Measurements from ENCODE around the gene EIF3L. TPM values are rescaled to one million over a fixed set of nuclear protein-coding genes. Genes with fewer than 3 reads are reported as not detected.

Gene EIF3L
- total RNA-seq, 1 experiment from 2014 or later, result 402 TPM

DNA sequence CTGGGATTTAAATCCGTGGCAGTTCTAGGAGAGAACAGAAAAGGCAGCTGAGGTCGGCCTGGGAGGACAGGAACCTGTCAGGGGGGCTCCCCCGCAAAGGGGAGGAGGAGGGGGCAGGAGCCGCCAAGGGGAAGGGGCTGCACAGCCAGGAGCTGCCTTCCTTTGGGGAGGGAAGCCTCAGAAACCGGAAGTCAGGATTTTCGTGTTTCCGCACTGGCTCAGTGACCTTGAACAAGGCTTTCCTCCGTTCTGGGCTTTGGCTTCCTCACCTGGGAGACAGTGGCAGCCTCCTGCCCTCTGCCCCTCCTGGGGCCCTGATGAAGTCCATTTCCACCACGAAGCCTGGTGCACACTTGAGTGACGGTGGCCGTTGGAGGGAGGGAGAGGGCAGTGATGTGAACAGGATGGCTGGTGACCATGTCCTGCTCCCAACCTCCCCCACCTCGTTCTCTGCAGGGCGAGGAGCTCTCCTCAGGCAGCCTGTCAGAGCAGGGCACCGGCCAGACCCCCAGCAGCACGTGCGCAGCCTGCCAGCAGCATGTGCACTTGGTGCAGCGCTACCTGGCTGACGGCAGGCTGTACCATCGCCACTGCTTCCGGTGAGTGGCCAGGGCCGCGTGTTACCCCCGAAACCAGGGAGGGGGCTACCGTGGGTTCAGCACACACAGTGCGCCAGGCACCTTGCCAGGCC is 69.5 kb downstream of the EIF3L start:
- BruUV-seq (replicated peaks), result no TSS peak
- intact Hi-C loops (cut with micrococcal nuclease; ENCODE audit: unreplicated experiment), result no loop called here
- Mint-ChIP-seq H3K27me3 (ENCODE audit: unreplicated experiment) (no peaks in the 10 kb centered on the region), H3K9me3 (ENCODE audit: low read depth, unreplicated experiment) (no peaks in the 10 kb centered on the region), H3K4me1 (ENCODE audit: low read depth, unreplicated experiment) (no peaks in the 10 kb centered on the region), H3K36me3 (ENCODE audit: insufficient read depth, unreplicated experiment) (peaks cover 83% of the 10 kb centered on the region), H3K4me3 (ENCODE audit: low read depth, unreplicated experiment) (no peak overlapping the region), H3K27ac (ENCODE audit: unreplicated experiment) (no peak overlapping the region)
- no peak for TF ChIP-seq CTCF (IDR thresholded peaks at IDR 0.05; ENCODE audit: unreplicated experiment)
- DNase-seq, result no peak
- CTCF ChIA-PET, result no interaction called here

DNA sequence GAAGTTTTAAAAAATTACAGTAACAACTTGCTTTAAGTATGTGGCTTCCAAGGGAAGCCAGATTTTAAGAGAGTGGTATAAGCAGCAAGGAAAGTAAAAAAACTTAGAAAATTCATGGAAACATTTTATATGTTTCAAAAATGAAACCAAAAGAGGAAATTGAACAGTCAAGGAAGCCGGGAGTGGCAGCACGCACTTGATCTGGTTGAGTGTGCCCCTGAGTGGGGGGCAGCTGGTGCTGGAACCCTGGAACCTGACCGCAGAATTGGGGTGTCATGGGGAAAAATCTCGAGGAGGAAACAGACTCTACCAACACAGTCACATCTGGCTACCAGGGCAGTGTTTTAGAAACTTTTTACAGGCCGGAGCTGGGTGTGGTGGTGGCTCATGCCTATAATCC is 70.9 kb downstream of the EIF3L start:
- peaks cover 83% of the 10 kb centered on the region for H3K36me3 Mint-ChIP-seq (ENCODE audit: insufficient read depth, unreplicated experiment)
- no peak overlapping the region for H3K4me3 Mint-ChIP-seq (ENCODE audit: low read depth, unreplicated experiment)
- BruUV-seq (replicated peaks), result no TSS peak
- no peak overlapping the region for H3K27ac Mint-ChIP-seq (ENCODE audit: unreplicated experiment)
- CTCF ChIA-PET, result interaction anchor here (0.9 kb wide), 1 partner anchor 24 kb away, joined by 13 read pairs; no protein-coding TSS in a partner anchor
- no peaks in the 10 kb centered on the region for H3K9me3 Mint-ChIP-seq (ENCODE audit: low read depth, unreplicated experiment)
- intact Hi-C loops (cut with micrococcal nuclease; ENCODE audit: unreplicated experiment), result no loop called here
- H3K4me1 Mint-ChIP-seq (ENCODE audit: low read depth, unreplicated experiment), result no peaks in the 10 kb centered on the region
- TF ChIP-seq CTCF (IDR thresholded peaks at IDR 0.05; ENCODE audit: unreplicated experiment), result no peak
- no peak for DNase-seq
- no peaks in the 10 kb centered on the region for H3K27me3 Mint-ChIP-seq (ENCODE audit: unreplicated experiment)

DNA sequence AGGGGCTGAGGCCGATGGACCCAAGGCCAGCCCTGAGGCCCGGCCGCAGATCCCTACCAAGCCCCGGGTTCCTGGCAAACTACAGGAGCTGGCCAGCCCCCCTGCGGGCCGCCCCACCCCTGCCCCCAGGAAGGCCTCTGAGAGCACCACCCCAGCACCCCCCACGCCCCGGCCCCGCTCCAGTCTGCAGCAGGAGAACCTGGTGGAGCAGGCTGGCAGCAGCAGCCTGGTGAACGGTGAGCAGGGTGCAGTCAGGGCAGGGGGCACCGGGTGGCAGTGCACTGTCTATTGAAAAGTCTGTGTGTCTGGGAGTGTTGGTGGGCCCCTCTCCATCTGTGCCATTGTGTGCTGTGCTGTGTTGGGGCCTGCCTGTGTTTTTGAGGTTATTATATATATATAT is 73.0 kb downstream of the EIF3L start:
- Mint-ChIP-seq H3K4me3 (ENCODE audit: low read depth, unreplicated experiment) (no peak overlapping the region), H3K36me3 (ENCODE audit: insufficient read depth, unreplicated experiment) (peaks cover 69% of the 10 kb centered on the region), H3K27ac (ENCODE audit: unreplicated experiment) (no peak overlapping the region), H3K9me3 (ENCODE audit: low read depth, unreplicated experiment) (no peaks in the 10 kb centered on the region), H3K4me1 (ENCODE audit: low read depth, unreplicated experiment) (no peaks in the 10 kb centered on the region), H3K27me3 (ENCODE audit: unreplicated experiment) (no peaks in the 10 kb centered on the region)
- intact Hi-C loops (cut with micrococcal nuclease; ENCODE audit: unreplicated experiment), result no loop called here
- no peak for TF ChIP-seq CTCF (IDR thresholded peaks at IDR 0.05; ENCODE audit: unreplicated experiment)
- no peak for DNase-seq
- CTCF ChIA-PET, result no interaction called here
- BruUV-seq (replicated peaks), result no TSS peak

- intact Hi-C loops (cut with micrococcal nuclease; ENCODE audit: unreplicated experiment), result no loop called here
- Mint-ChIP-seq H3K9me3 (ENCODE audit: low read depth, unreplicated experiment) (no peaks in the 10 kb centered on the region), H3K27ac (ENCODE audit: unreplicated experiment) (no peak overlapping the region), H3K4me1 (ENCODE audit: low read depth, unreplicated experiment) (no peaks in the 10 kb centered on the region), H3K27me3 (ENCODE audit: unreplicated experiment) (no peaks in the 10 kb centered on the region), H3K4me3 (ENCODE audit: low read depth, unreplicated experiment) (no peak overlapping the region), H3K36me3 (ENCODE audit: insufficient read depth, unreplicated experiment) (peaks cover 70% of the 10 kb centered on the region)
- no peak for DNase-seq
- CTCF ChIA-PET, result no interaction called here
- no peak for TF ChIP-seq CTCF (IDR thresholded peaks at IDR 0.05; ENCODE audit: unreplicated experiment)
- no TSS peak for BruUV-seq (replicated peaks)
Observed at GRCh38 chr22:37923927-37924326, 74.7 kb downstream of the EIF3L start.

All from Calu3 (cell line).